HepG2 (cell line): ENCODE data around the gene PPP2R5C. TPM values are rescaled to one million over a fixed set of nuclear protein-coding genes. Genes with fewer than 3 reads are reported as not detected.

Experiments
- EP300 ChIP-seq, 3 experiments: sonication (generic) in 1 of 3; formaldehyde crosslinking in 1 of 3; IDR thresholded peaks; 2 replicates each; pipeline versions ENCODE4 v1.5.1 to v1.6.1; 2011 to 2020; ENCODE audit warnings: low read depth in 2 of 3, low read length in 2 of 3, borderline replicate concordance in 1 of 3, improper control_type of control experiment in 1 of 3, mild to moderate bottlenecking in 1 of 3, missing genetic modification reagents in 1 of 3, moderate library complexity in 1 of 3
- ETV6 ChIP-seq: sonication (generic); formaldehyde crosslinking; conservative IDR thresholded peaks from 2 replicates; pipeline ENCODE4 v1.4.0; 2020; ENCODE audit warnings: missing genetic modification reagents
- HNRNPH1 ChIP-seq: fragments of 200-400 bp; formaldehyde crosslinking; optimal IDR thresholded peaks from 2 replicates; pipeline ENCODE3; 2017; ENCODE audit warnings: mild to moderate bottlenecking, low read depth, low read length
- HNRNPLL ChIP-seq: fragments of 200-400 bp; formaldehyde crosslinking; IDR thresholded peaks from 2 replicates; pipeline ENCODE4 v1.6.1; 2017; ENCODE audit warnings: mild to moderate bottlenecking, low read depth, low read length; ENCODE audit not compliant: poor library complexity, severe bottlenecking
- KAT8 ChIP-seq: IDR thresholded peaks from 2 replicates; pipeline ENCODE4 v1.6.1; 2016; ENCODE audit warnings: missing genetic modification reagents, missing compliant biosample characterization
- NFIB ChIP-seq: sonication (generic); formaldehyde crosslinking; IDR thresholded peaks from 2 replicates; pipeline ENCODE4 v1.9.0; 2021; ENCODE audit warnings: missing genetic modification reagents, mild to moderate bottlenecking, borderline replicate concordance
- NFIC ChIP-seq: IDR thresholded peaks from 2 replicates; pipeline ENCODE4 v1.6.1; 2012; ENCODE audit warnings: mild to moderate bottlenecking, low read length, inconsistent platforms
- ZHX2 ChIP-seq, 2 experiments: sonication (generic) in 1 of 2; formaldehyde crosslinking in 1 of 2; IDR thresholded peaks; 2 replicates each; pipeline versions ENCODE4 v1.6.1 to v1.9.0; 2014 to 2022; ENCODE audit warnings: antibody characterized with exemption in 1 of 2, borderline replicate concordance in 1 of 2, inconsistent platforms in 1 of 2, low read depth in 1 of 2, missing genetic modification reagents in 1 of 2
- ZNF329 ChIP-seq: sonication (generic); formaldehyde crosslinking; IDR thresholded peaks from 2 replicates; pipeline ENCODE4 v1.9.0; 2021; ENCODE audit warnings: low read depth, mild to moderate bottlenecking, missing genetic modification reagents
- ZNF367 ChIP-seq: sonication (generic); formaldehyde crosslinking; IDR thresholded peaks from 2 replicates; pipeline ENCODE4 v1.4.0; 2020; ENCODE audit warnings: missing genetic modification reagents, borderline replicate concordance
- ZNF850 ChIP-seq: sonication (generic); formaldehyde crosslinking; conservative IDR thresholded peaks from 2 replicates; pipeline ENCODE4 v1.9.0; 2021; ENCODE audit warnings: mild to moderate bottlenecking, missing genetic modification reagents
- ZSCAN31 ChIP-seq: sonication (generic); formaldehyde crosslinking; IDR thresholded peaks from 2 replicates; pipeline ENCODE4 v1.5.0; 2020; ENCODE audit warnings: low read depth, mild to moderate bottlenecking, missing genetic modification reagents
- polyA plus RNA-seq, 8 experiments: library from polyadenylated mRNA; depleted of rRNA in 3 of 8; stranded (reverse) in 7 of 8; unstranded in 1 of 8; fragments of >200 nt; fragmentation: Illumina TruSeq in 4 of 8; extraction: Trizol in 4 of 8; gene quantifications; 2 replicates each; pipeline versions ENCODE4 v1.2.1 to v1.2.3, GENCODE V29; 2011 to 2016; ENCODE audit warnings: low read depth in 4 of 8, missing spikeins in 1 of 8, mixed read lengths in 1 of 8; ENCODE audit not compliant: insufficient read depth in 1 of 8
- total RNA-seq, 5 experiments: library from RNA; depleted of rRNA; stranded (reverse); fragments of >200 nt; fragmentation: Illumina TruSeq; extraction: Trizol; gene quantifications; 2 replicates each; pipeline ENCODE4 v1.2.3, GENCODE V29; 2016; ENCODE audit warnings: low read depth in 1 of 5
- TF ChIP-seq, protein P1 (sequence below): sonication (generic); formaldehyde crosslinking; IDR thresholded peaks from 2 replicates; pipeline ENCODE4 v1.4.0; 2020; ENCODE audit warnings: mild to moderate bottlenecking, missing genetic modification reagents
- TF ChIP-seq, protein P2 (sequence below): sonication (generic); formaldehyde crosslinking; IDR thresholded peaks from 2 replicates; pipeline ENCODE4 v1.4.0; 2020; ENCODE audit warnings: missing genetic modification reagents

The PPP2R5C gene
- total and polyA plus RNA-seq, 2 of the 13 experiments (the other 11 are each of a cell fraction or from before 2014, with no cell fraction given) = 74.3 to 78.5 TPM

DNA sequence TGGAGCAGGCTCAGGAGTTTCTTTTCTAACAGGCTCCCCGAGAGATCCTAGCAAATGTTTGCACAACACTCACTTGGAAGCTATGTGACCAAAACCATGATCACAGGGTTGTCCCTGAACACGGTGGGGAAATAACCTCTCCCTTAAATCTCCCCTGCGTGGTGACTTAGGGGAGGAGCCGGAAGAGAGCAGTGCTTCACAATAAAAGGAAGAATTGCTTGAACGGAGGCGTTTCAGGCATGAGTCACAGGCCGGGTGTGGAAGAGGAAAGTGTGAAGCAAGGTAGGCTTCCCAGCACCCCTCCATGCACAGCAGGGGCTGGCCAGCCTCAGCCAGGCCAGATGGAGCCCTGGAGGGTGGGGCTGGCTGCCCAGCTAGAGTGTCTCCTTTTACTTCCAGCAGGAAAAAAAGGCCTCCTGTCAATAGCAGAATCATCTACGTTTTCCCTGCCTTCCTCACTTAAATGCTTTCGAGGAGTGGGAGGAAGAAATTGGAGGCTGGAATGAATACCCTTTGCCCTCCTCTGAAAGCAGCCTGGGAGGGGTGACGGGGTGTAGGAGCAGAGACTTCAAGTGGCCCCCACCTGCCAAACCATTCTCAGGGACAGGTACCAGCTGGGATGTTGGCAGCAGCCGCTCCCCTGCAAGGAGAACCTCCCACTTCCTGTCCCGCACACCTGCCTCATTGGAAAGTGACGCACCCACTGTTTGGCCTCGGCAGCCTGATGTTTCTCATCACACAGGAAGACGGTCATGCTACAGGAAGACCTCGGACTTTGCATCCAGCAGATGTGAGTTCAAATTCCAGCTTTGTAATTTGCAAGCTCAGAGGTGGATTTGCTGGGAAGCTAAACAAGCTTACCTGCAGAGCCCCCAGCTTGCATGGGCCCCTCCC is 30.1 kb upstream of the PPP2R5C start (continued):
- TF ChIP-seq HNRNPLL (no peak), ETV6 (CRISPR knock-in tag) (no peak), ZSCAN31 (CRISPR knock-in tag) (no peak), HNRNPH1 (no peak), EP300 (IDR thresholded peaks at IDR 0.05; ENCODE audit: low read depth in 2 of 2, low read length in 2 of 2) (peak in 1 of 2 experiments; percentile 77; a peak in 2 of 4 replicates), EP300 (CRISPR knock-in tag; IDR thresholded peaks at IDR 0.05; ENCODE audit: borderline replicate concordance) (peak; percentile 69; the same call in 1 of the 2 replicates), NFIB (CRISPR knock-in tag) (no peak), NFIC (no peak), KAT8 (CRISPR knock-in tag) (peak; percentile 57; the same call in 1 of the 2 replicates), ZNF329 (CRISPR knock-in tag) (no peak), ZNF850 (no peak), ZHX2 (IDR thresholded peaks at IDR 0.05; ENCODE audit: low read depth) (peak; percentile 67; the same call in 1 of the 2 replicates), ZHX2 (CRISPR knock-in tag; IDR thresholded peaks at IDR 0.05; ENCODE audit: borderline replicate concordance) (no peak), ZNF367 (CRISPR knock-in tag) (no peak)
- TF ChIP-seq, protein P1, sequence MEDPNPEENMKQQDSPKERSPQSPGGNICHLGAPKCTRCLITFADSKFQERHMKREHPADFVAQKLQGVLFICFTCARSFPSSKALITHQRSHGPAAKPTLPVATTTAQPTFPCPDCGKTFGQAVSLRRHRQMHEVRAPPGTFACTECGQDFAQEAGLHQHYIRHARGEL (CRISPR knock-in tag) = no peak
- TF ChIP-seq, protein P2, sequence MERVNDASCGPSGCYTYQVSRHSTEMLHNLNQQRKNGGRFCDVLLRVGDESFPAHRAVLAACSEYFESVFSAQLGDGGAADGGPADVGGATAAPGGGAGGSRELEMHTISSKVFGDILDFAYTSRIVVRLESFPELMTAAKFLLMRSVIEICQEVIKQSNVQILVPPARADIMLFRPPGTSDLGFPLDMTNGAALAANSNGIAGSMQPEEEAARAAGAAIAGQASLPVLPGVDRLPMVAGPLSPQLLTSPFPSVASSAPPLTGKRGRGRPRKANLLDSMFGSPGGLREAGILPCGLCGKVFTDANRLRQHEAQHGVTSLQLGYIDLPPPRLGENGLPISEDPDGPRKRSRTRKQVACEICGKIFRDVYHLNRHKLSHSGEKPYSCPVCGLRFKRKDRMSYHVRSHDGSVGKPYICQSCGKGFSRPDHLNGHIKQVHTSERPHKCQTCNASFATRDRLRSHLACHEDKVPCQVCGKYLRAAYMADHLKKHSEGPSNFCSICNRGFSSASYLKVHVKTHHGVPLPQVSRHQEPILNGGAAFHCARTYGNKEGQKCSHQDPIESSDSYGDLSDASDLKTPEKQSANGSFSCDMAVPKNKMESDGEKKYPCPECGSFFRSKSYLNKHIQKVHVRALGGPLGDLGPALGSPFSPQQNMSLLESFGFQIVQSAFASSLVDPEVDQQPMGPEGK = peak; percentile 66
